NCI-H2227 (cell line): ENCODE results near the gene LPAR2.
"Not testable (repeated sequence)": the region's sequence is repeated elsewhere in the genome, so short reads cannot be mapped to it uniquely, and the experiment has no call there.

Experiments
- DNase-seq: peaks from one replicate; lab custom pipeline; 2025; ENCODE audit not compliant: unreplicated experiment; lab: John Stamatoyannopoulos, UW

Gene LPAR2

GRCh38 chr19:19633711-19634515 lies 5.9 kb upstream of the LPAR2 start:
- no peak for DNase-seq

- no peak for DNase-seq
Observed at GRCh38 chr19:19632661-19633060, 4.6 kb upstream of the LPAR2 start.

GRCh38 chr19:19631346-19631745 lies 3.3 kb upstream of the LPAR2 start:
- DNase-seq = no peak

GRCh38 chr19:19630426-19630825 lies 2.4 kb upstream of the LPAR2 start:
- no peak for DNase-seq

- DNase-seq = no peak
Observed at GRCh38 chr19:19630062-19630414, 2.0 kb upstream of the LPAR2 start.

- peak; percentile 84 for DNase-seq
Observed at GRCh38 chr19:19628501-19629134, 598 bp upstream of the LPAR2 start.

GRCh38 chr19:19626516-19627472 lies 1.2 kb downstream of the LPAR2 start:
- no peak for DNase-seq

- DNase-seq = no peak
Observed at GRCh38 chr19:19624032-19624570, 3.9 kb downstream of the LPAR2 start.

- DNase-seq = no peak
Observed at GRCh38 chr19:19623383-19623782, 4.6 kb downstream of the LPAR2 start.

- DNase-seq = no peak
Observed at GRCh38 chr19:19619849-19620210, 8.2 kb downstream of the LPAR2 start.

- peak; percentile 48 for DNase-seq
Observed at GRCh38 chr19:19619181-19619848, 8.7 kb downstream of the LPAR2 start.

GRCh38 chr19:19618219-19619051 lies 9.6 kb downstream of the LPAR2 start, which contains the start of gene PBX4:
TSS of gene PBX4 (minus strand) at chr19:19618687. CDS start at chr19:19618629, 58 bp downstream.
- peak; percentile 97 for DNase-seq

GRCh38 chr19:19615086-19615485 lies 12.9 kb downstream of the LPAR2 start:
- no peak for DNase-seq

- DNase-seq = no peak
Observed at GRCh38 chr19:19613506-19613905, 14.5 kb downstream of the LPAR2 start.

- no peak for DNase-seq
Observed at GRCh38 chr19:19610376-19611202, 17.4 kb downstream of the LPAR2 start.

- not testable (repeated sequence) for DNase-seq
Observed at GRCh38 chr19:19606686-19607085, 21.3 kb downstream of the LPAR2 start.

GRCh38 chr19:19606021-19606420 lies 22.0 kb downstream of the LPAR2 start:
- DNase-seq = no peak

- no peak for DNase-seq
Observed at GRCh38 chr19:19602713-19603324, 25.2 kb downstream of the LPAR2 start.
